OCI-LY3 (cell line): Measurements from ENCODE around the gene NOS2.
"Not testable (repeated sequence)": the region's sequence is repeated elsewhere in the genome, so short reads cannot be mapped to it uniquely, and the experiment has no call there.

ENCODE experiments used
- EZH2phosphoT487 ChIP-seq: fragments of 200-600 bp; shearing (Covaris generic); IDR thresholded peaks from 2 replicates; pipeline ENCODE4 v1.6.1; 2018; ENCODE audit warnings: antibody characterized with exemption, mixed run types, low read depth
- TF ChIP-seq, protein P1 (sequence below): fragments of 200-600, 300-600 bp; sonication (generic); IDR thresholded peaks from 2 replicates; pipeline ENCODE4 v1.5.1; 2014; ENCODE audit warnings: antibody characterized with exemption, low read length, low read depth

DNA sequence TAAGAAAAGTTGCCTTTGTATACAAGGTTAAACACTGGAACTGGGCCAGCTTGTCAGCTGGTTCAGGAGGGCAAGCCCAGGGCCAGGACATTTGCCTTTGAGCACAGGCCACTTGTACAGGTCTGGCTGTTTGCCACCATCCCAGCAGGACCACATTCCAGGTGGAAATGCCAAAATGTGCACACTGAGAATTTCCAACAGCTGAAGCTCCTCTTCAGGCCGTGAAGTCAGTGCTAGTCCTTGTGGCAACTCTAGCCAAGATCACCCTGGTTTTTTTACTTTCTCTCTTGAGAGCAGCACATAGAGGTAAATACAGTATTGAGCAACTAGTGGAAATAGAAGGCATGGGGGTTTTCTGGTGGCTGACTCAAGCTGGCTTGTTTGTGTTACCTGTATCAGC is 29.6 kb upstream of the NOS2 start:
- TF ChIP-seq, protein P1, sequence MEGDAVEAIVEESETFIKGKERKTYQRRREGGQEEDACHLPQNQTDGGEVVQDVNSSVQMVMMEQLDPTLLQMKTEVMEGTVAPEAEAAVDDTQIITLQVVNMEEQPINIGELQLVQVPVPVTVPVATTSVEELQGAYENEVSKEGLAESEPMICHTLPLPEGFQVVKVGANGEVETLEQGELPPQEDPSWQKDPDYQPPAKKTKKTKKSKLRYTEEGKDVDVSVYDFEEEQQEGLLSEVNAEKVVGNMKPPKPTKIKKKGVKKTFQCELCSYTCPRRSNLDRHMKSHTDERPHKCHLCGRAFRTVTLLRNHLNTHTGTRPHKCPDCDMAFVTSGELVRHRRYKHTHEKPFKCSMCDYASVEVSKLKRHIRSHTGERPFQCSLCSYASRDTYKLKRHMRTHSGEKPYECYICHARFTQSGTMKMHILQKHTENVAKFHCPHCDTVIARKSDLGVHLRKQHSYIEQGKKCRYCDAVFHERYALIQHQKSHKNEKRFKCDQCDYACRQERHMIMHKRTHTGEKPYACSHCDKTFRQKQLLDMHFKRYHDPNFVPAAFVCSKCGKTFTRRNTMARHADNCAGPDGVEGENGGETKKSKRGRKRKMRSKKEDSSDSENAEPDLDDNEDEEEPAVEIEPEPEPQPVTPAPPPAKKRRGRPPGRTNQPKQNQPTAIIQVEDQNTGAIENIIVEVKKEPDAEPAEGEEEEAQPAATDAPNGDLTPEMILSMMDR, result not testable (repeated sequence)
- TF ChIP-seq EZH2phosphoT487, result not testable (repeated sequence)
